Measurements from ENCODE around the gene SHD.

GRCh38 chr19:4278010-4278409 lies 1.1 kb upstream of the SHD start:
- TF ChIP-seq CTCF (IDR thresholded peaks at IDR 0.05; ENCODE audit: insufficient read depth, low read depth, low read length) (no peak), EZH2 (IDR thresholded peaks at IDR 0.05; ENCODE audit: insufficient read depth, low read length) (no peak)
